Mesenchymal stem cell (in vitro differentiated cells and primary cell): ENCODE data around the gene PPP1R13B.

Experiments
- DNase-seq: peaks from one replicate; pipeline ENCODE4 v3.0.0-alpha.2; 2013
- H2AFZ ChIP-seq: one replicate; pipeline ENCODE4 v1.6.1; 2013; ENCODE audit warnings: low read depth, mild to moderate bottlenecking, control low read depth, inconsistent platforms, low read length, moderate library complexity
- H2AK5ac ChIP-seq: 2 replicates; pipeline ENCODE4 v1.6.1; 2013; ENCODE audit warnings: low read length, moderate library complexity, mild to moderate bottlenecking, inconsistent platforms; ENCODE audit not compliant: severe bottlenecking
- H2BK120ac ChIP-seq: one replicate; pipeline ENCODE4 v1.6.1; 2013; ENCODE audit warnings: low read depth, mild to moderate bottlenecking, inconsistent platforms, low read length, moderate library complexity
- H2BK12ac ChIP-seq, 2 experiments: one replicate each; pipeline ENCODE4 v1.6.1; 2013; ENCODE audit warnings: inconsistent platforms in 2 of 2, low read length in 2 of 2, mild to moderate bottlenecking in 2 of 2, moderate library complexity in 2 of 2, control low read depth in 1 of 2
- H2BK15ac ChIP-seq: one replicate; pipeline ENCODE4 v1.6.1; 2013; ENCODE audit warnings: mild to moderate bottlenecking, low read depth, inconsistent platforms; ENCODE audit not compliant: poor library complexity, severe bottlenecking
- H2BK5ac ChIP-seq: 2 replicates; pipeline ENCODE4 v1.6.1; 2013; ENCODE audit warnings: low read depth, mild to moderate bottlenecking, low read length, control low read depth, inconsistent platforms; ENCODE audit not compliant: poor library complexity, severe bottlenecking
- H3K14ac ChIP-seq, 2 experiments: one replicate each; pipeline ENCODE4 v1.6.1; 2013; ENCODE audit warnings: inconsistent platforms in 2 of 2, low read length in 2 of 2, control low read depth in 1 of 2, mild to moderate bottlenecking in 1 of 2, moderate library complexity in 1 of 2
- H3K18ac ChIP-seq, 2 experiments: one replicate each; pipeline ENCODE4 v1.6.1; 2013; ENCODE audit warnings: inconsistent platforms in 2 of 2, low read length in 2 of 2, control low read depth in 1 of 2, low read depth in 1 of 2, mild to moderate bottlenecking in 1 of 2
- H3K23ac ChIP-seq, 2 experiments: one replicate each; pipeline ENCODE4 v1.6.1; 2013; ENCODE audit warnings: inconsistent platforms in 2 of 2, low read length in 2 of 2, mild to moderate bottlenecking in 2 of 2, moderate library complexity in 2 of 2, control low read depth in 1 of 2
- H3K27ac ChIP-seq: 2 replicates; pipeline ENCODE4 v1.5.1; 2013; ENCODE audit warnings: mild to moderate bottlenecking, moderate library complexity, low read length, control low read depth, inconsistent platforms; ENCODE audit not compliant: poor library complexity, severe bottlenecking
- H3K27me3 ChIP-seq, 2 experiments: 2 replicates each; pipeline versions ENCODE4 v1.6.1 to v1.7.0; 2013; ENCODE audit warnings: low read length in 2 of 2, mild to moderate bottlenecking in 2 of 2, moderate library complexity in 2 of 2, control low read depth in 1 of 2, inconsistent platforms in 1 of 2; ENCODE audit not compliant: control insufficient read depth in 1 of 2, insufficient read depth in 1 of 2
- H3K36me3 ChIP-seq, 2 experiments: 2 replicates each; pipeline versions ENCODE4 v1.6.1 to v1.7.0; 2013; ENCODE audit warnings: low read length in 2 of 2, control low read depth in 1 of 2, inconsistent platforms in 1 of 2, low read depth in 1 of 2, mild to moderate bottlenecking in 1 of 2; ENCODE audit not compliant: insufficient read depth in 2 of 2, control insufficient read depth in 1 of 2
- H3K4ac ChIP-seq, 2 experiments: one replicate each; pipeline ENCODE4 v1.6.1; 2013; ENCODE audit warnings: inconsistent platforms in 2 of 2, low read length in 2 of 2, mild to moderate bottlenecking in 2 of 2, moderate library complexity in 2 of 2, control low read depth in 1 of 2, low read depth in 1 of 2
- H3K4me1 ChIP-seq: 2 replicates; pipeline ENCODE4 v1.6.1; 2013; ENCODE audit warnings: low read depth, low read length, control low read depth; ENCODE audit not compliant: control insufficient read depth, insufficient read depth
- H3K4me2 ChIP-seq: 2 replicates; pipeline ENCODE4 v1.6.1; 2013; ENCODE audit warnings: low read length, mild to moderate bottlenecking, inconsistent platforms; ENCODE audit not compliant: poor library complexity, severe bottlenecking
- H3K4me3 ChIP-seq, 2 experiments: 2 replicates each; pipeline versions ENCODE4 v1.5.1 to v1.7.0; 2013; ENCODE audit warnings: low read length in 2 of 2, mild to moderate bottlenecking in 2 of 2, control low read depth in 1 of 2, low read depth in 1 of 2; ENCODE audit not compliant: insufficient read depth in 1 of 2
- H3K79me1 ChIP-seq: replicated peaks from 2 replicates; pipeline ENCODE4 v1.6.1; 2013; ENCODE audit warnings: mild to moderate bottlenecking, control low read depth, low read length, inconsistent platforms; ENCODE audit not compliant: poor library complexity, severe bottlenecking
- H3K9ac ChIP-seq: 2 replicates; pipeline ENCODE4 v1.7.0; 2013; ENCODE audit warnings: mild to moderate bottlenecking, low read length, moderate library complexity
- H3K9me3 ChIP-seq: 2 replicates; pipeline ENCODE4 v1.7.0; 2013; ENCODE audit warnings: mild to moderate bottlenecking, low read length; ENCODE audit not compliant: control insufficient read depth
- H4K8ac ChIP-seq: one replicate; pipeline ENCODE4 v1.6.1; 2013; ENCODE audit warnings: inconsistent platforms, mild to moderate bottlenecking, low read length, moderate library complexity
- H4K91ac ChIP-seq: one replicate; pipeline ENCODE4 v1.6.1; 2013; ENCODE audit warnings: mild to moderate bottlenecking, low read length, inconsistent platforms
- WGBS: methylation state at CpG from one replicate; pipeline ENCODE4 v1.1.7; 2013; ENCODE audit warnings: mixed read lengths; 5-methylcytosine and 5-hydroxymethylcytosine counted together

PPP1R13B gene

GRCh38 chr14:103686831-103687485, 160.4 kb downstream of the PPP1R13B start:
- no peaks in the 10 kb centered on the region for H3K27me3 ChIP-seq
- no peak overlapping the region for H2BK5ac ChIP-seq
- no peak overlapping the region for H3K4ac ChIP-seq
- no peak overlapping the region for H3K4me2 ChIP-seq
- H3K23ac ChIP-seq: no peak overlapping the region
- no peak overlapping the region for H3K4me3 ChIP-seq
- H3K18ac ChIP-seq: no peak overlapping the region
- H2AFZ ChIP-seq: no peak overlapping the region
- no peak overlapping the region for H3K9ac ChIP-seq
- peaks cover 6% of the 10 kb centered on the region for H3K4me1 ChIP-seq
- H4K91ac ChIP-seq: no peak overlapping the region
- no peak overlapping the region for H3K27ac ChIP-seq
- H2BK120ac ChIP-seq: no peak overlapping the region
- no peak overlapping the region for H2BK15ac ChIP-seq
- no peak overlapping the region for H2AK5ac ChIP-seq
- peaks cover 67 to 89% of the 10 kb centered on the region in 2 experiments for H3K36me3 ChIP-seq
- H4K8ac ChIP-seq: no peak overlapping the region
- H3K14ac ChIP-seq: no peak overlapping the region
- H2BK12ac ChIP-seq: no peak overlapping the region
- H3K9me3 ChIP-seq: no peaks in the 10 kb centered on the region
- DNase-seq: peak; percentile 32
- H3K79me1 ChIP-seq: peaks cover 33% of the 10 kb centered on the region
- 91% methylated on average over 19 of the region's 19 CpGs for WGBS

GRCh38 chr14:103685276-103686211, 161.8 kb downstream of the PPP1R13B start:
- H3K23ac ChIP-seq: no peak overlapping the region
- no peak for DNase-seq
- H2BK5ac ChIP-seq: no peak overlapping the region
- no peak overlapping the region for H3K18ac ChIP-seq
- H3K14ac ChIP-seq: no peak overlapping the region
- H3K27me3 ChIP-seq: no peaks in the 10 kb centered on the region
- H2AFZ ChIP-seq: no peak overlapping the region
- peaks cover 6% of the 10 kb centered on the region for H3K4me1 ChIP-seq
- H2BK12ac ChIP-seq: peak overlapping the region in 1 of 2 experiments; percentile 49
- H3K4me3 ChIP-seq: no peak overlapping the region
- peaks cover 73 to 96% of the 10 kb centered on the region in 2 experiments for H3K36me3 ChIP-seq
- H3K27ac ChIP-seq: no peak overlapping the region
- H3K4ac ChIP-seq: no peak overlapping the region
- no peaks in the 10 kb centered on the region for H3K9me3 ChIP-seq
- H2AK5ac ChIP-seq: no peak overlapping the region
- H4K91ac ChIP-seq: no peak overlapping the region
- H3K4me2 ChIP-seq: no peak overlapping the region
- H2BK120ac ChIP-seq: no peak overlapping the region
- H4K8ac ChIP-seq: no peak overlapping the region
- 97% methylated on average over 22 of the region's 23 CpGs for WGBS
- H2BK15ac ChIP-seq: no peak overlapping the region
- H3K79me1 ChIP-seq: peaks cover 40% of the 10 kb centered on the region
- no peak overlapping the region for H3K9ac ChIP-seq

GRCh38 chr14:103684871-103685270, 162.5 kb downstream of the PPP1R13B start:
- Histone ChIP-seq H2BK15ac (no peak overlapping the region), H3K9me3 (no peaks in the 10 kb centered on the region), H3K4me3 (no peak overlapping the region), H2BK5ac (no peak overlapping the region), H4K91ac (no peak overlapping the region), H3K27ac (no peak overlapping the region), H4K8ac (no peak overlapping the region), H2BK120ac (no peak overlapping the region), H3K4ac (no peak overlapping the region), H2AFZ (no peak overlapping the region), H3K23ac (no peak overlapping the region), H3K18ac (no peak overlapping the region), H2BK12ac (no peak overlapping the region), H3K36me3 (peaks cover 72 to 97% of the 10 kb centered on the region in 2 experiments), H3K79me1 (peaks cover 40% of the 10 kb centered on the region), H3K4me1 (peaks cover 2% of the 10 kb centered on the region), H2AK5ac (no peak overlapping the region), H3K27me3 (no peaks in the 10 kb centered on the region), H3K4me2 (no peak overlapping the region), H3K14ac (no peak overlapping the region), H3K9ac (no peak overlapping the region)
- WGBS: 96% methylated on average over 13 of the region's 15 CpGs
- no peak for DNase-seq

GRCh38 chr14:103684471-103684870, 162.9 kb downstream of the PPP1R13B start:
- Histone ChIP-seq H2BK12ac (no peak overlapping the region), H3K27ac (no peak overlapping the region), H4K8ac (no peak overlapping the region), H2BK120ac (no peak overlapping the region), H3K4me3 (no peak overlapping the region), H3K14ac (peak overlapping the region in 1 of 2 experiments; percentile 36), H2AK5ac (no peak overlapping the region), H3K4me2 (no peak overlapping the region), H3K4ac (no peak overlapping the region), H3K23ac (peak overlapping the region in 1 of 2 experiments; percentile 70), H3K27me3 (no peaks in the 10 kb centered on the region), H2AFZ (no peak overlapping the region), H2BK15ac (no peak overlapping the region), H3K9me3 (no peaks in the 10 kb centered on the region), H4K91ac (no peak overlapping the region), H3K18ac (no peak overlapping the region), H3K9ac (no peak overlapping the region), H3K36me3 (peaks cover 70 to 98% of the 10 kb centered on the region in 2 experiments), H2BK5ac (no peak overlapping the region), H3K79me1 (peaks cover 39% of the 10 kb centered on the region), H3K4me1 (peaks cover 1% of the 10 kb centered on the region)
- WGBS: 95% methylated on average over 6 of the region's 6 CpGs
- no peak for DNase-seq
